Omental fat pad (tissue), 4 donors: Measurements from ENCODE around the gene GLI2. TPM values are rescaled to one million over a fixed set of nuclear protein-coding genes. Genes with fewer than 3 reads are reported as not detected.

Experiments used
- ATAC-seq: fragments of 150-250 bp; one replicate; pipeline ENCODE4 v1.9.1; 2016; ENCODE audit warnings: mild to moderate bottlenecking, moderate library complexity; ENCODE audit not compliant: low FRiP score
- DNase-seq: peaks from one replicate; pipeline ENCODE4 v3.0.0-alpha.2; 2019; ENCODE audit warnings: low spot score
- total RNA-seq, 4 donors: library from RNA; depleted of rRNA; stranded (reverse); fragments of >200 nt; gene quantifications; one replicate each; pipeline ENCODE4 v1.1.0, GENCODE V29; 2016
- TF ChIP-seq, protein P1 (sequence below), 3 donors: fragments of 450-650 bp; IDR thresholded peaks; one replicate each; pipeline ENCODE4 v1.5.1; 2016 to 2017; ENCODE audit warnings: antibody characterized with exemption in 3 of 3, mild to moderate bottlenecking in 3 of 3, moderate library complexity in 2 of 3

Gene GLI2
- total RNA-seq, result 1 to 10 TPM; 1.3 to 2.4 (median 1.4) TPM

DNA sequence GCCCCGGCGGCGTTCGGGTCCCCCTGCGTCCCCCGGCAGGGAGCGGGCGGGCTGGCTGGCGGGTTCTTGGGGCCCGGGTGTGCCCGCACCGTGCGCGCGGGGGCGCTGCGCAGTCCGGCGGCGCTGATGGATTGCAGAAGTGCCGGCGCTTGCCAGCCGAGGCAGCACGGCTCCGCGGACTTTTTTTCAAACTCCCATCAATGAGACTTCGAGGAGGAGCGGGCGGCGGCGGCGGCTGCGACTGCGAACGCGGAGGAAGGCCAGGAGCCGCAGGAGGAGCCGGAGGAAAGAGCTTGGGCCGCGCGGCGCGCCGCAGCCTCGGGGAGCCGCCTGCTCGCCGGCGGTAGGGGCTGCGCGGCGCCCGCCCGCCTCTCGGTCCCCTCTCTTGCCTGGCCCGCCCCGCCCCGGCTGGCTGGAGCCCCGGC lies at the start of gene GLI2:
TSS of gene GLI2 (plus strand) at position 123 of the 425 bp plus-strand sequence. CDS start 61,453 bp downstream, outside the sequence.
- no peak for DNase-seq
- ATAC-seq, result peak; percentile 69
- TF ChIP-seq, protein P1, sequence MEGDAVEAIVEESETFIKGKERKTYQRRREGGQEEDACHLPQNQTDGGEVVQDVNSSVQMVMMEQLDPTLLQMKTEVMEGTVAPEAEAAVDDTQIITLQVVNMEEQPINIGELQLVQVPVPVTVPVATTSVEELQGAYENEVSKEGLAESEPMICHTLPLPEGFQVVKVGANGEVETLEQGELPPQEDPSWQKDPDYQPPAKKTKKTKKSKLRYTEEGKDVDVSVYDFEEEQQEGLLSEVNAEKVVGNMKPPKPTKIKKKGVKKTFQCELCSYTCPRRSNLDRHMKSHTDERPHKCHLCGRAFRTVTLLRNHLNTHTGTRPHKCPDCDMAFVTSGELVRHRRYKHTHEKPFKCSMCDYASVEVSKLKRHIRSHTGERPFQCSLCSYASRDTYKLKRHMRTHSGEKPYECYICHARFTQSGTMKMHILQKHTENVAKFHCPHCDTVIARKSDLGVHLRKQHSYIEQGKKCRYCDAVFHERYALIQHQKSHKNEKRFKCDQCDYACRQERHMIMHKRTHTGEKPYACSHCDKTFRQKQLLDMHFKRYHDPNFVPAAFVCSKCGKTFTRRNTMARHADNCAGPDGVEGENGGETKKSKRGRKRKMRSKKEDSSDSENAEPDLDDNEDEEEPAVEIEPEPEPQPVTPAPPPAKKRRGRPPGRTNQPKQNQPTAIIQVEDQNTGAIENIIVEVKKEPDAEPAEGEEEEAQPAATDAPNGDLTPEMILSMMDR (IDR thresholded peaks at IDR 0.05), result no peak

DNA sequence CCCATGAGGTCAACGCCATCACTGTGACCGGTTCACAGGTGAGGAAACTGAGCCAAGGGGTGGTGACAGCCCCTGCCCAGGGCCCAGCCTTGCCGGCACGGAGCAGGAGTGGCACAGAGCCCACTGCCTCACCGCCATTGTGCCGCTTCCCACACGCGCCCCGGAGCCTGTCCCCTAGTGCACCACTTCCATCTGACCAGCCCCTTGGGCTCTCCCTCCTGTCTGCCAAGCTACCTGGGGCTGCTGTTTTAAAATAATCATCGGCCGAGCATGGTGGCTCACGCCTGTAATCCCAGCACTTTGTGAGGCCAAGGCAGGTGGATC lies 49.7 kb upstream of the GLI2 start:
- ATAC-seq, result no peak

DNA sequence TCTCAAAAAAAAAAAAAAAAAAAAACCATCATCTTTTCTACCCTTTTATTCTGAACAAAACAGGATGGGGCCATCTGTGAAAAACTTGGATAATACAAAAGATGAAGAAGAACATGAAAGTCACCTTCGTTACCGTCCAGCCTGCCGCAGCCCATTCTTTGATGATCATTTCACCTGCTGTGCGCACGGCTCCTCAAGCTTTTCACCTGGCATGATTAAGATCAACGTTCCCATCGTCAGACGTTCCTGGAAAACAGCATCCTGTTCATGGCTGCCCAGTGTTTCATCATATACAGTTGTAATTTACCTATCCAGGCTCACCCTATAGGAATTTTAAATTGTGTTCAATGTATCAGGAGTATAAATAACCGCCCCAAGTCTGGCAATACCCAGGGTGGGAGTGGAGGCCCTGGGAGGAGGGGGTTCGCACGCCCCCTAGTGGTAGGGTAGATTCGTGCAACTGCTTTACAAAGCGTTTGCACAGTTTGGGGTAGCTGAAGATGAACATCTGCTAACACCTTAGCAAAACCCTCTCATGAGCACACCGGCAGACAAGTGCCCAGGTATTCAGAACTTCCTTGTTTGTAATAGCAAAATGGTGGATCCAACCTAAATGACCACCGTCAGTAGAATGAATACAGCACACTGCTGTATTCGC lies 49.0 kb upstream of the GLI2 start:
- DNase-seq (no peak), ATAC-seq (no peak)
- TF ChIP-seq, protein P1 (IDR thresholded peaks at IDR 0.05), result no peak

More for the DNA sequence above, 49.7 kb upstream of the GLI2 start:
- TF ChIP-seq, protein P1 (IDR thresholded peaks at IDR 0.05), result no peak
- no peak for DNase-seq

DNA sequence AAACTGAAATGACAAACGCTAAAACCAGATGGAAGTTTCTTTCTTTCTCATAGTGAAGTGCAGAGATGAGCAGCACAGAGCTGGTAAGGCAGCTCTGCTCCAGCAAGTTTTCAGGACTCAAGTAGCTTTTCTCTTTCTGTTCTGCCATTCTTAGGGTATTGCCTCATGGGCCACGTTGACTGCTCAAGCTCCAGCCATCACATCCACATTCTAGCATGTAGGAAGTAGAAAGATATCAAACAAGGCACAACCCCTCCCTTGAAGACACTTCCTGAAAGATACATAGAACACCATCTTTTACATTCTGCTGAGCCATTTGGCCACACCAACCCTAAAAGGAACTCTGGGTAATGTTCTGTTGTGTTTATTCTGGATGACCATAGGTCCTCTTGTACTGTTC lies 48.5 kb upstream of the GLI2 start:
- TF ChIP-seq, protein P1 (IDR thresholded peaks at IDR 0.05), result no peak
- no peak for ATAC-seq
- no peak for DNase-seq

DNA sequence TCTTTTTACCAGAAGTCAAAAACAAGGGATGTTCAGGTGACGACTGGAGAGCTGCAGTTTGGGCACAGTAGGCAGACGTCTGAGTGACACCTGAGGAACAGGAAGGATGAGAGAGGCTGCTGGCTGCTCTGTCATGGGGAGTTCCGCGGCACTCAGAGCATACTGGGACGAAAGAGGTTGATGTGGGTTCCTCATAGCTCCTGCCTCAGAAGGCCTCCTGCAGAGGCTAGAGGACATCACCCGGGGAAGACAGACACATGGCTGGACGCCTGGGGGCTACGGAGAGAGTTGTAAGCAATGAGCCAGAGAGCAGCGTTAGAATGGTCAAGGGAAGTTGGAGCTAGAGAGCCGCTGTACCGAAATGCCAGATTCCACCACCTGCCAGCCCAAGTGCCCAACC lies 45.1 kb upstream of the GLI2 start:
- DNase-seq (no peak), ATAC-seq (no peak)
- TF ChIP-seq, protein P1 (IDR thresholded peaks at IDR 0.05), result no peak

DNA sequence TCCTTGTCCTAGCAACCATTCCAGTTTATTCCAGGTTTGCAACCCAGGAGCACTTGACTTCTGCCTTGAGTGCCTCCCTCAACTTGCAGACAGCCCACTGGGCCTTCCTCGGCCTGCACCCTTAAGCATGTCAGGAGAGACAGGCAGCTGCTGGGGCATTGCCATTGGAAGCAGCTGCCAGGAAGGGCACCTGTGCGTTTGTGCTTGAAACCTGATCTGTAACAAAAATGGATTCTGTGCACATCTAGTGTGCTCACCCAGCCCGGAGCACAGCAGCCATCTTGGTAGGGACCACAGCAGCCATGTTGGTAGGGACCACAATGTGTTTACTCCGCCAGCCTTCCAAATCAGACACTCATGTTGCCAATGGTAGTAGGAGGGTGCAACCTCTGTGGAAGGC lies 44.3 kb upstream of the GLI2 start:
- TF ChIP-seq, protein P1 (IDR thresholded peaks at IDR 0.05), result no peak
- ATAC-seq (no peak), DNase-seq (no peak)

DNA sequence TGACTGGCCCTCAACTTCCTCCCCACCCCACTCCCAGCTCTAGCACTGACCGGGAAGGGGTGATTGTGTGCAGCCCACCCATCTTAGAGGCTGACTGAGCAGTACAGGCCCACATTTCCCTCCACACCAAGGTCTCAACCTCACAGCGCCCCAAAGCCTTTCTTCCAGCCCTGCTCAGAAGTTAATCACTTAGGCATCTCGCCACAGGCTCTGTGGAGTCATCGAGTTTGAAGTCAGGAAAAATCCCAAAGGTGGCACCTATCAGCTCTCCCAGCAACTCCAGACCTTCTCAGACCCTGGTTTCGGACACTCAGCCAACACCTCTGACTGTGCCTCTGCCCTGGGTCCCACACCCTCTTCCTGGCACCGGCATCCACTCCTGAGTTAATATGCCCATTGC lies 43.0 kb upstream of the GLI2 start:
- TF ChIP-seq, protein P1 (IDR thresholded peaks at IDR 0.05), result no peak
- DNase-seq (no peak), ATAC-seq (no peak)
